GM23338 (cell line): ENCODE results near the gene BRCA1.

Experiments
- CREB1 ChIP-seq: fragments of 250-450 bp; sonication (Bioruptor Pico); IDR thresholded peaks from 2 replicates; pipeline ENCODE4 v1.5.0; 2020; ENCODE audit warnings: low read depth, mild to moderate bottlenecking, moderate library complexity
- EZH2 ChIP-seq: fragments of 200-600 bp; sonication (generic); IDR thresholded peaks from one replicate; pipeline ENCODE4 v1.8.0; 2017; ENCODE audit warnings: antibody characterized with exemption, mild to moderate bottlenecking, low read depth; ENCODE audit not compliant: unreplicated experiment
- EZH2phosphoT487 ChIP-seq: fragments of 200-600 bp; sonication (generic); IDR thresholded peaks from one replicate; pipeline ENCODE4 v1.8.1; 2018; ENCODE audit warnings: antibody characterized with exemption; ENCODE audit not compliant: unreplicated experiment
- JUNB ChIP-seq: IDR thresholded peaks from one replicate; pipeline ENCODE4 v1.6.1; 2016; ENCODE audit warnings: antibody characterized with exemption; ENCODE audit not compliant: unreplicated experiment
- POLR2AphosphoS5 ChIP-seq: IDR thresholded peaks from 2 replicates; pipeline ENCODE4 v1.6.1; 2016; ENCODE audit warnings: antibody characterized with exemption, low read depth
- STAT1 ChIP-seq: IDR thresholded peaks from one replicate; pipeline ENCODE4 v1.6.1; 2016; ENCODE audit warnings: antibody characterized with exemption; ENCODE audit not compliant: unreplicated experiment
- ZNF114 ChIP-seq: fragments of 250-450 bp; sonication (Bioruptor Pico); IDR thresholded peaks from 2 replicates; pipeline ENCODE4 v1.5.0; 2020; ENCODE audit warnings: mild to moderate bottlenecking, moderate library complexity
- ZNF331 ChIP-seq: fragments of 250-450 bp; sonication (Bioruptor Pico); IDR thresholded peaks from 2 replicates; pipeline ENCODE4 v1.5.0; 2020; ENCODE audit warnings: low read depth, mild to moderate bottlenecking, moderate library complexity
- TF ChIP-seq, protein P1 (sequence below), 2 experiments: fragments of 200-600 bp in 1 of 2; sonication (generic) in 1 of 2; conservative IDR thresholded peaks; 2 replicates each; pipeline versions ENCODE4 v1.5.1 to v1.6.1; 2016 to 2017; ENCODE audit warnings: antibody characterized with exemption in 2 of 2, low read depth in 2 of 2, mild to moderate bottlenecking in 2 of 2, moderate library complexity in 1 of 2
- TF ChIP-seq, protein P2 (sequence below): IDR thresholded peaks from one replicate; pipeline ENCODE4 v1.6.1; 2018; ENCODE audit warnings: antibody characterized with exemption; ENCODE audit not compliant: unreplicated experiment
- TF ChIP-seq, protein P3 (sequence below): fragments of 250-450 bp; sonication (Bioruptor Pico); IDR thresholded peaks from 2 replicates; pipeline ENCODE4 v1.5.0; 2020; ENCODE audit warnings: mild to moderate bottlenecking, moderate library complexity

DNA sequence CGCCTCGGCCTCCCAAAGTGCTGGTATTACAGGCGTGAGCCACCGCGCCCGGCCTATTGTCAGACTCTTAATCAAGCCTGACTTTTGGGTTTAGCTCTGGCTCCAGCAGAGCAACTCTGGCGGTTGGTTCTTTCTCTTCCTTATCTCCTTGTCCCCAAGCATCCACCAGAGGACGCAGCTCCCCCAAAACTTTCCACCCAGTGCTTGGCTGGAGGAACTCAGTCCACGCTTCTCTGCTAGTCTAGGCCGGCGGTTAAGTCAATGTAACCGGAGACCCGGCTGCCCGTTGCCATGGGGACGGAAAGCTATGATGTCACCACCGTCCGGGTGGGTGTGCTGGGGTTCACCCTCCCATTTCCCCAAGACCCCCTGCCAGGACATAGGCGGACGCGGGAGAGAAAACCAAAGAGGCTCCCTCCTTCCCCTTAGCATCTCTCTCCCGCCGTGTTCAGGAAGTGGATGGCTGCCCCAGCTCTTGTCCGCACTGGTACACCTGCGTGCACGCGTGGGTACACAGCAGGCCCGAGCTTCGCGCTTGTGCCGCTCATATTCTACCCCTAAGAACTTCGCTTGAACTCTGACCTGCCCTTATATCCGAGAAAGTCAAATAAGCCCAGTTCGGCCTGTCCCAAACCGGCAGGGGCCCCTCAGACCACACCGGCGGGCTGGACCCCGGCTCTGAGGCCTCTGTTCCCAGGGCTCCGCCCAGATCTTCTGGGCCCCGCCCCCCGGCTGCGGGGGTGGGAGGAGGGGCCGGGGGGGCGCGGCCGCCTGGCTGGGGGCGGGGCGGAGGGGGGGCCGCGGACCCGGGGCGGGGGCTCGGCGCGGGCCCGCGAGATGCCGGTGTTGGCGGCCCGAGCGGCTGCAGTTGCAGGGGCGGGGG is 100.5 kb downstream of the BRCA1 start, which contains the start of gene RND2:
- TF ChIP-seq, protein P1, sequence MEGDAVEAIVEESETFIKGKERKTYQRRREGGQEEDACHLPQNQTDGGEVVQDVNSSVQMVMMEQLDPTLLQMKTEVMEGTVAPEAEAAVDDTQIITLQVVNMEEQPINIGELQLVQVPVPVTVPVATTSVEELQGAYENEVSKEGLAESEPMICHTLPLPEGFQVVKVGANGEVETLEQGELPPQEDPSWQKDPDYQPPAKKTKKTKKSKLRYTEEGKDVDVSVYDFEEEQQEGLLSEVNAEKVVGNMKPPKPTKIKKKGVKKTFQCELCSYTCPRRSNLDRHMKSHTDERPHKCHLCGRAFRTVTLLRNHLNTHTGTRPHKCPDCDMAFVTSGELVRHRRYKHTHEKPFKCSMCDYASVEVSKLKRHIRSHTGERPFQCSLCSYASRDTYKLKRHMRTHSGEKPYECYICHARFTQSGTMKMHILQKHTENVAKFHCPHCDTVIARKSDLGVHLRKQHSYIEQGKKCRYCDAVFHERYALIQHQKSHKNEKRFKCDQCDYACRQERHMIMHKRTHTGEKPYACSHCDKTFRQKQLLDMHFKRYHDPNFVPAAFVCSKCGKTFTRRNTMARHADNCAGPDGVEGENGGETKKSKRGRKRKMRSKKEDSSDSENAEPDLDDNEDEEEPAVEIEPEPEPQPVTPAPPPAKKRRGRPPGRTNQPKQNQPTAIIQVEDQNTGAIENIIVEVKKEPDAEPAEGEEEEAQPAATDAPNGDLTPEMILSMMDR (conservative IDR thresholded peaks at IDR 0.05; ENCODE audit: low read depth in 2 of 2), result peak; percentile 71 to 92
- TF ChIP-seq EZH2 (no peak), STAT1 (no peak), EZH2phosphoT487 (no peak), JUNB (no peak), POLR2AphosphoS5 (peak; percentile 29; the same call in 1 of the 2 replicates), CREB1 (CRISPR knock-in tag) (peak; percentile 77), ZNF331 (no peak), ZNF114 (CRISPR knock-in tag) (no peak)
- TF ChIP-seq, protein P2, sequence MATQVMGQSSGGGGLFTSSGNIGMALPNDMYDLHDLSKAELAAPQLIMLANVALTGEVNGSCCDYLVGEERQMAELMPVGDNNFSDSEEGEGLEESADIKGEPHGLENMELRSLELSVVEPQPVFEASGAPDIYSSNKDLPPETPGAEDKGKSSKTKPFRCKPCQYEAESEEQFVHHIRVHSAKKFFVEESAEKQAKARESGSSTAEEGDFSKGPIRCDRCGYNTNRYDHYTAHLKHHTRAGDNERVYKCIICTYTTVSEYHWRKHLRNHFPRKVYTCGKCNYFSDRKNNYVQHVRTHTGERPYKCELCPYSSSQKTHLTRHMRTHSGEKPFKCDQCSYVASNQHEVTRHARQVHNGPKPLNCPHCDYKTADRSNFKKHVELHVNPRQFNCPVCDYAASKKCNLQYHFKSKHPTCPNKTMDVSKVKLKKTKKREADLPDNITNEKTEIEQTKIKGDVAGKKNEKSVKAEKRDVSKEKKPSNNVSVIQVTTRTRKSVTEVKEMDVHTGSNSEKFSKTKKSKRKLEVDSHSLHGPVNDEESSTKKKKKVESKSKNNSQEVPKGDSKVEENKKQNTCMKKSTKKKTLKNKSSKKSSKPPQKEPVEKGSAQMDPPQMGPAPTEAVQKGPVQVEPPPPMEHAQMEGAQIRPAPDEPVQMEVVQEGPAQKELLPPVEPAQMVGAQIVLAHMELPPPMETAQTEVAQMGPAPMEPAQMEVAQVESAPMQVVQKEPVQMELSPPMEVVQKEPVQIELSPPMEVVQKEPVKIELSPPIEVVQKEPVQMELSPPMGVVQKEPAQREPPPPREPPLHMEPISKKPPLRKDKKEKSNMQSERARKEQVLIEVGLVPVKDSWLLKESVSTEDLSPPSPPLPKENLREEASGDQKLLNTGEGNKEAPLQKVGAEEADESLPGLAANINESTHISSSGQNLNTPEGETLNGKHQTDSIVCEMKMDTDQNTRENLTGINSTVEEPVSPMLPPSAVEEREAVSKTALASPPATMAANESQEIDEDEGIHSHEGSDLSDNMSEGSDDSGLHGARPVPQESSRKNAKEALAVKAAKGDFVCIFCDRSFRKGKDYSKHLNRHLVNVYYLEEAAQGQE, result no peak
- TF ChIP-seq, protein P3, sequence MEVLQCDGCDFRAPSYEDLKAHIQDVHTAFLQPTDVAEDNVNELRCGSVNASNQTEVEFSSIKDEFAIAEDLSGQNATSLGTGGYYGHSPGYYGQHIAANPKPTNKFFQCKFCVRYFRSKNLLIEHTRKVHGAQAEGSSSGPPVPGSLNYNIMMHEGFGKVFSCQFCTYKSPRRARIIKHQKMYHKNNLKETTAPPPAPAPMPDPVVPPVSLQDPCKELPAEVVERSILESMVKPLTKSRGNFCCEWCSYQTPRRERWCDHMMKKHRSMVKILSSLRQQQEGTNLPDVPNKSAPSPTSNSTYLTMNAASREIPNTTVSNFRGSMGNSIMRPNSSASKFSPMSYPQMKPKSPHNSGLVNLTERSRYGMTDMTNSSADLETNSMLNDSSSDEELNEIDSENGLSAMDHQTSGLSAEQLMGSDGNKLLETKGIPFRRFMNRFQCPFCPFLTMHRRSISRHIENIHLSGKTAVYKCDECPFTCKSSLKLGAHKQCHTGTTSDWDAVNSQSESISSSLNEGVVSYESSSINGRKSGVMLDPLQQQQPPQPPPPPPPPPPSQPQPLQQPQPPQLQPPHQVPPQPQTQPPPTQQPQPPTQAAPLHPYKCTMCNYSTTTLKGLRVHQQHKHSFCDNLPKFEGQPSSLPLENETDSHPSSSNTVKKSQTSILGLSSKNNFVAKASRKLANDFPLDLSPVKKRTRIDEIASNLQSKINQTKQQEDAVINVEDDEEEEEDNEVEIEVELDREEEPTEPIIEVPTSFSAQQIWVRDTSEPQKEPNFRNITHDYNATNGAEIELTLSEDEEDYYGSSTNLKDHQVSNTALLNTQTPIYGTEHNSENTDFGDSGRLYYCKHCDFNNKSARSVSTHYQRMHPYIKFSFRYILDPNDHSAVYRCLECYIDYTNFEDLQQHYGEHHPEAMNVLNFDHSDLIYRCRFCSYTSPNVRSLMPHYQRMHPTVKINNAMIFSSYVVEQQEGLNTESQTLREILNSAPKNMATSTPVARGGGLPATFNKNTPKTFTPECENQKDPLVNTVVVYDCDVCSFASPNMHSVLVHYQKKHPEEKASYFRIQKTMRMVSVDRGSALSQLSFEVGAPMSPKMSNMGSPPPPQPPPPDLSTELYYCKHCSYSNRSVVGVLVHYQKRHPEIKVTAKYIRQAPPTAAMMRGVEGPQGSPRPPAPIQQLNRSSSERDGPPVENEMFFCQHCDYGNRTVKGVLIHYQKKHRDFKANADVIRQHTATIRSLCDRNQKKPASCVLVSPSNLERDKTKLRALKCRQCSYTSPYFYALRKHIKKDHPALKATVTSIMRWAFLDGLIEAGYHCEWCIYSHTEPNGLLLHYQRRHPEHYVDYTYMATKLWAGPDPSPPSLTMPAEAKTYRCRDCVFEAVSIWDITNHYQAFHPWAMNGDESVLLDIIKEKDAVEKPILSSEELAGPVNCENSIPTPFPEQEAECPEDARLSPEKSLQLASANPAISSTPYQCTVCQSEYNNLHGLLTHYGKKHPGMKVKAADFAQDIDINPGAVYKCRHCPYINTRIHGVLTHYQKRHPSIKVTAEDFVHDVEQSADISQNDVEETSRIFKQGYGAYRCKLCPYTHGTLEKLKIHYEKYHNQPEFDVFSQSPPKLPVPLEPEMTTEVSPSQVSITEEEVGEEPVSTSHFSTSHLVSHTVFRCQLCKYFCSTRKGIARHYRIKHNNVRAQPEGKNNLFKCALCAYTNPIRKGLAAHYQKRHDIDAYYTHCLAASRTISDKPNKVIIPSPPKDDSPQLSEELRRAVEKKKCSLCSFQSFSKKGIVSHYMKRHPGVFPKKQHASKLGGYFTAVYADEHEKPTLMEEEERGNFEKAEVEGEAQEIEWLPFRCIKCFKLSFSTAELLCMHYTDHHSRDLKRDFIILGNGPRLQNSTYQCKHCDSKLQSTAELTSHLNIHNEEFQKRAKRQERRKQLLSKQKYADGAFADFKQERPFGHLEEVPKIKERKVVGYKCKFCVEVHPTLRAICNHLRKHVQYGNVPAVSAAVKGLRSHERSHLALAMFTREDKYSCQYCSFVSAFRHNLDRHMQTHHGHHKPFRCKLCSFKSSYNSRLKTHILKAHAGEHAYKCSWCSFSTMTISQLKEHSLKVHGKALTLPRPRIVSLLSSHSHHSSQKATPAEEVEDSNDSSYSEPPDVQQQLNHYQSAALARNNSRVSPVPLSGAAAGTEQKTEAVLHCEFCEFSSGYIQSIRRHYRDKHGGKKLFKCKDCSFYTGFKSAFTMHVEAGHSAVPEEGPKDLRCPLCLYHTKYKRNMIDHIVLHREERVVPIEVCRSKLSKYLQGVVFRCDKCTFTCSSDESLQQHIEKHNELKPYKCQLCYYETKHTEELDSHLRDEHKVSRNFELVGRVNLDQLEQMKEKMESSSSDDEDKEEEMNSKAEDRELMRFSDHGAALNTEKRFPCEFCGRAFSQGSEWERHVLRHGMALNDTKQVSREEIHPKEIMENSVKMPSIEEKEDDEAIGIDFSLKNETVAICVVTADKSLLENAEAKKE (CRISPR knock-in tag), result no peak
